ENCODE results near the gene DGLUCY.
"Not testable (repeated sequence)": the region's sequence is repeated elsewhere in the genome, so short reads cannot be mapped to it uniquely, and the experiment has no call there.

DNA sequence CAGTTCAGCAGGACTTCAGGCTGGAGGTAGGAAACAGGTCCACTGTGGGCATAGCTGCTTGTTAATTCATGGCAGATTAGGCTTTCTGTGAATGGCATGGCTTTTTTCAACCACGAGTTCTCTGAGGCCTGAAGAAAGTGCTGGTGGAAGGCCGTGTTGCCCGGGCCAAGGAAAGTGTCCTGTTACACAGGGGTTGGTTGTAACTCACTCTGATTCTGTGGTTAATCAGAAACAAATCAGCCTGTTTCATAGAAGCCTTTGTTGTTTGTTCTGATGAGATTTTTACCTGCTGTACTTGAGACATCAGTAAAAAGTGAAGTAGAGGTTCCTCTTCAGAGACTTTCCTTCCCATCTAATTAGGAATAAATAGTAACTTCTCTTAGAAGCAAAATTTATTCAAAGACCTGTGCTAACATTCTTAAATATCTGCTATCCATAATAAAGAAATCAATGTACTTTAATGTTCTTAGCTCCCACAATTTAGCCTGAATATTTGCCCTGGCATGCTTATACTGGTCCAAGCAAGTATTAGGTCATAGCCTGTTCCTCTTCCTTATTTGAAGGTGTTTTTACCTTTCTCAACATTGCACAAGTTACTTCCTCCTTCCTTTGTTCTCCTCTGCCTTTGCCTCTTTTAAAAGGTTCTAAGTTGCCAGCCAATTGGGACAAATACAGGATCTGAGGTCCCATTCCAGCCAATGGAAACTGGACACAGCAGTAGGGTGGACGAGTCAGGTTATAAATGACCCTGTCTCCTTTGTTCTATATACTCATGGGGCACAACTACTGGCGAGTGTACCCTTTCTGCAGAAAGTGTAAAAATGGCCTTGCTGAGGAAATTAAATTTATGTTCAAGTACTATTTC, 10.8 kb downstream of the DGLUCY start:
- TF ChIP-seq, protein P1, sequence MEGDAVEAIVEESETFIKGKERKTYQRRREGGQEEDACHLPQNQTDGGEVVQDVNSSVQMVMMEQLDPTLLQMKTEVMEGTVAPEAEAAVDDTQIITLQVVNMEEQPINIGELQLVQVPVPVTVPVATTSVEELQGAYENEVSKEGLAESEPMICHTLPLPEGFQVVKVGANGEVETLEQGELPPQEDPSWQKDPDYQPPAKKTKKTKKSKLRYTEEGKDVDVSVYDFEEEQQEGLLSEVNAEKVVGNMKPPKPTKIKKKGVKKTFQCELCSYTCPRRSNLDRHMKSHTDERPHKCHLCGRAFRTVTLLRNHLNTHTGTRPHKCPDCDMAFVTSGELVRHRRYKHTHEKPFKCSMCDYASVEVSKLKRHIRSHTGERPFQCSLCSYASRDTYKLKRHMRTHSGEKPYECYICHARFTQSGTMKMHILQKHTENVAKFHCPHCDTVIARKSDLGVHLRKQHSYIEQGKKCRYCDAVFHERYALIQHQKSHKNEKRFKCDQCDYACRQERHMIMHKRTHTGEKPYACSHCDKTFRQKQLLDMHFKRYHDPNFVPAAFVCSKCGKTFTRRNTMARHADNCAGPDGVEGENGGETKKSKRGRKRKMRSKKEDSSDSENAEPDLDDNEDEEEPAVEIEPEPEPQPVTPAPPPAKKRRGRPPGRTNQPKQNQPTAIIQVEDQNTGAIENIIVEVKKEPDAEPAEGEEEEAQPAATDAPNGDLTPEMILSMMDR (IDR thresholded peaks at IDR 0.05; ENCODE audit: control extremely low read depth in 1 of 3, insufficient read depth in 1 of 3, low read depth in 1 of 3, low read length in 3 of 3): not testable (repeated sequence)
- not testable (repeated sequence) for TF ChIP-seq POLR2A (IDR thresholded peaks at IDR 0.05; ENCODE audit: control extremely low read depth in 1 of 2, low read depth in 2 of 2, low read length in 2 of 2); SRF (IDR thresholded peaks at IDR 0.05; ENCODE audit: low read depth, low read length); SP1 (IDR thresholded peaks at IDR 0.05; ENCODE audit: low read depth, low read length)
